Adrenal gland (tissue), 5 donors: ENCODE data around the gene KDSR.

ENCODE experiments used
- POLR2A ChIP-seq, 2 donors: fragments of 450-650 bp; IDR thresholded peaks; one replicate each; pipeline ENCODE4 v1.6.1; 2017; ENCODE audit warnings: antibody characterized with exemption in 2 of 2, mild to moderate bottlenecking in 2 of 2, moderate library complexity in 1 of 2
- TF ChIP-seq, protein P1 (sequence below), 6 experiments: fragments of 450-650 bp in 4 of 6; fragments of 200-600 bp in 2 of 6; sonication (generic) in 1 of 6; IDR thresholded peaks; 1 replicate in 5 of 6; 2 replicates in 1 of 6; pipeline versions ENCODE4 v1.5.1 to v1.8.0; 2016 to 2021; ENCODE audit warnings: antibody characterized with exemption in 6 of 6, mild to moderate bottlenecking in 2 of 6, moderate library complexity in 1 of 6
- donor health status: DM: no; HTN: no; CAD: no.

DNA sequence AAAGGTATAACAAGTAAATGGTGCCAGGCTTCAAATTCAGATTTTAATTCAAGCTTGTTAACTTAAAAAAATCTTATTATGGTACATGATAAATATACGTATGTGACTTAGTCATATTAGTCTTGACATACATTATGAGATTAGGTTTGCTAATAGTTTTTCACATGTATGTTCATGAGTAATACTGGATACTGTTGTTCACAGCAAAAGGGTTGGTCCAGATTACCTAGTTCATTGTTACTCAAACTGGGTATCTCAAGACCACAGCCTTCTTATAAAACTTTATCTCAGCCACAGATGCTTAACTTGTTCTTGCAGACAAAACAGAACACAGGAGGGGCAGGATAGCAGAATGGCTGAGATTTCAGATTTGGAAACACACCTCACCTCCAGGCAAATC, 28.5 kb upstream of the KDSR start:
- TF ChIP-seq, protein P1, sequence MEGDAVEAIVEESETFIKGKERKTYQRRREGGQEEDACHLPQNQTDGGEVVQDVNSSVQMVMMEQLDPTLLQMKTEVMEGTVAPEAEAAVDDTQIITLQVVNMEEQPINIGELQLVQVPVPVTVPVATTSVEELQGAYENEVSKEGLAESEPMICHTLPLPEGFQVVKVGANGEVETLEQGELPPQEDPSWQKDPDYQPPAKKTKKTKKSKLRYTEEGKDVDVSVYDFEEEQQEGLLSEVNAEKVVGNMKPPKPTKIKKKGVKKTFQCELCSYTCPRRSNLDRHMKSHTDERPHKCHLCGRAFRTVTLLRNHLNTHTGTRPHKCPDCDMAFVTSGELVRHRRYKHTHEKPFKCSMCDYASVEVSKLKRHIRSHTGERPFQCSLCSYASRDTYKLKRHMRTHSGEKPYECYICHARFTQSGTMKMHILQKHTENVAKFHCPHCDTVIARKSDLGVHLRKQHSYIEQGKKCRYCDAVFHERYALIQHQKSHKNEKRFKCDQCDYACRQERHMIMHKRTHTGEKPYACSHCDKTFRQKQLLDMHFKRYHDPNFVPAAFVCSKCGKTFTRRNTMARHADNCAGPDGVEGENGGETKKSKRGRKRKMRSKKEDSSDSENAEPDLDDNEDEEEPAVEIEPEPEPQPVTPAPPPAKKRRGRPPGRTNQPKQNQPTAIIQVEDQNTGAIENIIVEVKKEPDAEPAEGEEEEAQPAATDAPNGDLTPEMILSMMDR (IDR thresholded peaks at IDR 0.05): no peak
- no peak for TF ChIP-seq POLR2A (IDR thresholded peaks at IDR 0.05)
